Glomerular visceral epithelial cell (primary cell): ENCODE measurements around the gene RNF14.

Source experiments
- DNase-seq: peaks from one replicate; pipeline ENCODE4 v3.0.0-alpha.2; 2016; ENCODE audit errors: extremely low spot score

RNF14 gene

DNA sequence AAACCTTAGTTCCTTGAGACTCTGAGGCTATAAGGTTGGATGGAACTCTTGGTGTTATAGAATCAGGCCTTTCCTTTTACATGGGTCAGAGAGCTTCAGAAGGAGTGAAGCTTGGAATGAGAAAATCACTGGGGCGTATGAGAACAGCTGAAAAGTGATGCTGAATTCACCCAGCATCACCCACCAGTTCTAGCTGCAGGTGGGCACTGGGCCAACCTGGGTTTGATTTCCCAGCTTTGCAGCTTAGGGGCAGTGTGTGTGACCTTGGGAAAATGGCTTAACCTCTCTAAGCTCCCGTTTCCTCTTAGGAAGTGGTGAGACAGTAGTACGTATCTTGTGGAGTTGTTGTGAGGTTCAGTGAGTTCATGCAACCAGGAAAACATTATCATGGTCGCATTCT, 21.6 kb upstream of the RNF14 start:
- no peak for DNase-seq

DNA sequence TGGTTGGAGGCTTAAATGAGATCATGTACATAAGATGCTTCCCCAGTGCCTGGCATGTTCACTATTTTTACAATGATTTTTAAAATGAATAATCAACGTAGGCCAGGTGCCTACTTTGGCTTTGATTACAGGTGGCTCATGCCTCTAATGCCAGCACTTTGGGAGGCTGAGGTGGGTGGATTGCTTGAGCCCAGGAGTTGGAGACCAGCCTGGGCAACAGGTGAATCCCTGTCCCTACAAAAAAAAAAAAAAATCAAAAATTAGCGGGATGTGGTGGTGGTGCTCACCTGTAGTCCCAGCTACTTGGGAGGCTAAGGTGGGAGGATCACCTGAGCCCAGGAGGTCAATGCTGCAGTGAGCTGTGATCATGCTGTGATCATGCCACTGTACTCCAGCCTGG, 20.1 kb upstream of the RNF14 start:
- no peak for DNase-seq

DNA sequence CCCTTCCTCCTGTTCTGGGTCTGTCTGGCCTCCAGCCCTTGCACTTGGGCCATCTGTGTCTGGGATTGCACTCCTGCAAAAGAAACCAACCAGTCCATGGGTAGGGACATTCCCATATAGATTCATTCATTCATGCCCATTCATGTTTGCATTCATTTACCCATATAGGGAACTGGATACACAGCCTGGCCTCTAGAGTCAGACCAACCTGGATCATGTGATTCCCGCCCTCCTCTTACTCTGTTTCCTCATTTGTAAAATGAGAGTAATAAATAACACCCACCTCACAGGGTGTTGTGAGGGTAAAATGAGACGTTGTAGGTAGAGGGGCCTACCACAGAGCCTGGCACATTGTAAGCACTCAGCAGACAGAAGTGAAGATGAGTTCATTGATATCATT, 19.4 kb upstream of the RNF14 start:
- DNase-seq, result no peak

DNA sequence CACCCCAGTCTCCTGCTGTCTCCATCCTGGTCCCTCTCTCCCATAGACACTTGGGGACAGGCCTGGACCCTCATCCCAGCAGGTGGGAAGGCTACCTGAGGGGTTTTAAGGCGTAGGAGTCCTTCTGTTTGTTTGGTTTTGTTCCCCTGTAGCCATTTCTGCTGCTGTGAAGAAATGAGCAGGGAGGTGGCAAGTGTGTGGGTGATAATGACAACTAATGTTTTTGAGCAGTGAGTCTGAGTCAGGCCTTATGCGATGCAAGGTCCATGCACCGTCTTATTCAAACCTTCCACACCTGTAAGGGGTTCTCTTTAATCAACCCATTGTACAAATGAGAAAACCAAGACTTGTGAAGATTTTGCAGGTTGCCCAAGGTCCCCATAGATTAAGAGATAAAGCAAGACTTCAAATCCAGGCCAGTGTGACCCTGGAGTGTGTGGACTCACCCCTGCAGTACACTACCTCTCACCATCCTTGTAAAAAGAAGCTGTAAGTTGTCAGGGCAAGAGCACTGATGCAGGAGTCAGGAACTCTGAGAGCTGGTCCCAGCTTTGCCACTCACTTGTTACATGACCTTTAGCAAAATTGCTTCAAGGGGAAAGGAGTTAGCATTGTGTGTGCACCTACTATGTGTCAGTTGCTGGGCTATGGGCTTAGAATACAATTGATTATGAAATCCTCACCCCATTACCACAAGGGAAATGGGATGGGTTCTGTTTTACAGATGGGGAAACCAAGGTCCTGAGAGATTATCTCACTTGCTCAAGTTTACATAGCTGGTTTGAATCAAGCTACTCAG, 18.5 kb upstream of the RNF14 start:
- no peak for DNase-seq

DNA sequence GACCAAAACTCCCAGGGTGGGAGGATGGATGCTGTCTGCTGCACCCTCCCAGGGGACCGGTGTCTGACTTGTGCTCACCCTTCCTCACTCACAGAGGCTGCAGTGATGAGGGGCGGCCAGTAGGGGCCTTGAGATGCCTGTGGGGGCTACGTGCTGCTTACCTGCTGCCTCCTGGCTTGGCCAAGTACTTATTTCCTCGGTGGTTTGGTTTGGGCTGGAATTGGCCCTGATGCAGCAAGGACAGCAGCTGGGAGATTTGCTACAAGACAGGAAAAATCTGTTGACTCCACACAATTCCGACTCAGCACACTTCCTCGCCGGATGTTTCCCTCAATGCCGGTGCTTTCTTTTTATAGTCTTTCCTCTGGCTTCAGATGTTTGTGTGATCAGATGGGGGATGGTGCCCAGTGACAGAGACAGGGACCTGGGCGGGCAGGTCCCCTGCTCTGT, 17.5 kb upstream of the RNF14 start:
- no peak for DNase-seq

DNA sequence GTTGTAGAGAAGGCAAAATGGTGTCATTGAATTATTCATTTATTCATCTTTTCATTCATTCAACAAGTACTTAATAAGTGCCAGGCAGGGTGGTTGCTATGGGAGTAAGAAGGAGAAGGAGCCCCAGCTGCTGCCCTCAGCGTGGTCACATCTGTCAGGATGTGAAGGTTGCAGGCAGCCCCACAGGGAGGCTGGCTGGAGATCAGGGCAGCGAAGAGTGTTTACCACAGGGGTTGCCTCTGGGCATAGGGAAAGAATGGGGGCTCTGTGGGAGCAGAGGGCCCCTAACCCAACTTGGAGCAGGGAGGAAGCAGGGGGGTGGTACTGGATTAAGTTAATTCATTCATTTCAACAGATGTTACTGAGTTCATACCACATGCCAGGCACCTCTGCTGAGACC, 16.9 kb upstream of the RNF14 start:
- DNase-seq, result no peak

DNA sequence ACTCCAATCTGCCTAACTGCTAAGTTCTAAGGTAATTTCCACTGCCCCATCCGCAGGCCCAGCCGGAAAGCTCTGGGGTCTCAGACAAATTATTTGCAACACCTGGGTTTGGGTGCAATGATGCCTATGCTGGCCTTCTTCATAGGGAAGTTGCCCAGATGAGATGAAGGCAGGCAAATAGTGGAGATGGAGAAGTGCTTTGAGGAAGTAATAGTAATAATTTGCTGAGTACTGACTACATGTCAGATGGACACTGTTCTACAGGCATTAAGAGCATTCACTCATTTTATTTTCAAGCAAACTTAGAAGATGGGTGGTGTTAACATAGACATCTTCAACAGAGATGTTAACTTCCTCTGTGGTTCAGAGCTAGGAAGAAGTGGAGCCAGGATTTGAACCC, 14.7 kb upstream of the RNF14 start:
- DNase-seq, result no peak

DNA sequence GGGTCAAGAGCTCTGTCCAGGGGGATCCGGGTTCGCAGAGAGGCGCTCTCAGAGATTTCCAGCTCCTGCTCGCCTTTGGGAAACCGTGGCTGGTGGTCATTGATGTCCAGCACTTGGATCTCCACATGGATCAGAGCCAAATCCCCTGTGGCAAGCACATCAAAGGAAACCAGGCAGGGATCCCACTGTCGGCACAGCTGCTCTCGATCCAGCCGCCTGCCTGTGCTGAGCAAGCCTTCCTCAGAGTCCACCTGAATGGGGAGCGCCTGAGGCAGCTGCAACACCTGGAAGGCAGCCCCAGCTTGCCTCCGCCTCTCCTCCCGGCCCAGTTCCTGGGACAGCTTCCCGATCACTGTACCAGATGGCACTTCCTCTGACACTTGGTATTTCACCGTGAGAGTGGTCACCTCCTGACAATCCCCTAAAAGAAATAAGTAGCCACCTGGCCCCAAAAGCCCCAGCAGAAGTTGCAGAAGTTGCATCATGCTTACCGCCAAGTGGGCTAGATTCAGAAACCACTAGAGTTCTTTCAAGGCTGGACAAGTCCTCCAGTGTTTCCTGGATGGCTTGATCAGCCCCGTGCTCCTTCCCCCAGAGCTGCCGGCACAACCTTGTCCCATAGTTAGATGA, 11.4 kb upstream of the RNF14 start:
- no peak for DNase-seq

DNA sequence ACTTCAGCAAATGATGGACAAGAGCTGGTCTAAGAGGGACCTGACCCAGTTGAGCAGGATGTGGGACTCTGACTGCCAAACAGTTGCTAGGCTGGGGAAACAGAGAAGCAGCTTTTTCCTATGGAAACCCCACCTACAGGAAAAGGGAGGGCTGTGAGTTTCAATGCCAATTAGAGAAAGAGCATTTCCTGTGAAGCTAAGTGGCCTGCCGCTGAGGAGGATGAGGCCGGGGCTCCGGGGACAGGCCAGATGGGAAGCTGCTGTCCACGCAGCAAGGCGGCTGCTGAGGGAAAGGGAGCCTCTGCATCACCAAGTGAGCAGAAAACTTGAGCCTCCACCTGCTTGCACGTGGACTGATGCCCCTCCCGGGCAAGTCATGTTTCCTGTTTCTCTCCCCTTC, 10.8 kb upstream of the RNF14 start, which contains the start of gene PCDH12:
Gene PCDH12, minus strand, starts transcription at position 90 of the 400 bp plus-strand sequence. CDS start 351 bp downstream, outside the sequence.
- DNase-seq, result no peak

DNA sequence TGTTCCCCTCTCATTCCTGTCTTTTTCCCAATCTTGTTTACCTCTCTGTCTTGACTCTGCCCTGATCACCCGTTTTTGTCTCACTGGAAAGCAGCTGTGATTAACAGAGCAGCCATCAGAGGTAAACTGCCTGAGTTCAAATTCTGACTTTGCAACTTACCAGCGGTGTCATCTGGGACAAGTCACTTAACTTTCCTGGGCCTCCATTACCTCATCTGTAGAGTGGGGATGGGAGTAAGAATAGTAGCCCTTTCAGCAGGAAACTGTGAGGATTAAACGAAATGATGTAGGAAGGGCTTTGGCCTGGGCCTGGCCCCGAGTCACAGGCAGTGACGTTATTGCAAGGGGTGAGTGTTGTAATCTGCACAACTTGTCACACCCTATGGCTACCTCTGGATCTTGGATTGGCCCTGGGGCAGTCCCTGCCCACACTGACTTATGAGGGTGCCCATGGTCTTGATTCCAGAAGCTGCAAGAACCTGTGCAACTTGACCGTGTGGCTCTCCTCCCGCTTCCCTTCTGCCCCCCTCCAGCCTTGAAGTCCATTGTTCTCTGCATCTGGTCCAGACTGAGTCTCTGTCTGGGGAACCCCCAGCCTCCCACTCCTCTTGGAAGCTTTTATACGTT, 10.2 kb upstream of the RNF14 start:
- no peak for DNase-seq

DNA sequence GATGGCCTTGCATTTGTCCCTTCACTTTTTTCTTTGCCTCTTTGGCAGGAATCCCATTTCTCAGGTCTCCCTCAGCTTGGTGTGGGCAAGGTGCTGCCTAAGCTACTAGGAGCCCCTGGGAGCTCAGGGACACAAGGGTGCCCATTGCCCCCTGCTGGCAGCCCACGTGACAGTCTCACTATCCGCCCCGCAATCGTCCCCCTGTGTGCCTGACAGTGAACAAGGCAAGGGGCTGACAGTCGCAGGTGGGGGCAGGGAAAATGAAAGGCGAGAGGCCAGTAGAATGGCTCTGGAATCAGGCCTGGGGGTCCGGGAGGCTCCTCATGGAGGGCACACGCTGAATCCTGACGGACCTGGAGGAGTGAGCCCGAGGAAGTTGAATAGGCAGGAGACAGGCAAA, 8.9 kb upstream of the RNF14 start:
- no peak for DNase-seq

DNA sequence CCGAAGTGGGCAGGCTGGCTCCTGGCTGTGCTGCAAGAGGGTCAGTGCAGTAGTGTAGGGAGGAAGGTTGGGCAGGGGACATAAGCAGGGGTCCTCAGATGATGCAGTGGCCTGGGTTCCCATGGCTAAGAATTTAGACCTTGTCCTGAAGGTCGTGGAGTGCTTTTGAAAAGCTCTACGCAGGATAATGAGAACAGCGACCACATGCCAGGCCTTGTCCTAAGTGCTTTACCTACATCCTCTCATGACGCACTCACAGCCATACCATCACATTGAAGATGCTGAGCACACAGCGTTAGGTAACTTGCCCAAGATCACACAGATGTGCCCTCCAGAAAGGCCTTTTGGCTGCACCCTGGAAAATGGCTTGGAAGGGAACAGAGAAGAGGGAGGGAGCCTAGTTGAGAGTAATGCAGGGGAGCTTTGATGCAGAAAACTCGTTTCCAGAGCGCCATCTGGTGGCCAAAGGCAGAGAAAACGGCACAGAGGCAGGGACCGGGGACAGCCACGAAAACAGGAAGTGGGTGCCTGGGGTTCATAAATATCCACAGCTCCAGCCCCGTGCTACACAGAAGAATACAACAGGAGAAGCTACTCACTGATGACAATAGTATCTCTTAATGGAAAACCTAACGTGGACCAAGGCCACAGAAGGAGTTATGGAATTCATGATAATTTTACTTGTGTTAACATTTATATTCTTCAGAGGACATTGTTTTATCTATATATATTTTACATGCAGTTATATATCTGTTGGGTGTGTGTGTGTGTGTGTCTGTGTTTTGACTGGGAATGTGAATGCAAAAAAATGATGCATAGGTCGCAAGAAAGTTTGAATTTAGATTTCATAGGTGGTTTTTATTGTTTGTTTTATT, 8.2 kb upstream of the RNF14 start:
- peak; percentile 90 for DNase-seq

DNA sequence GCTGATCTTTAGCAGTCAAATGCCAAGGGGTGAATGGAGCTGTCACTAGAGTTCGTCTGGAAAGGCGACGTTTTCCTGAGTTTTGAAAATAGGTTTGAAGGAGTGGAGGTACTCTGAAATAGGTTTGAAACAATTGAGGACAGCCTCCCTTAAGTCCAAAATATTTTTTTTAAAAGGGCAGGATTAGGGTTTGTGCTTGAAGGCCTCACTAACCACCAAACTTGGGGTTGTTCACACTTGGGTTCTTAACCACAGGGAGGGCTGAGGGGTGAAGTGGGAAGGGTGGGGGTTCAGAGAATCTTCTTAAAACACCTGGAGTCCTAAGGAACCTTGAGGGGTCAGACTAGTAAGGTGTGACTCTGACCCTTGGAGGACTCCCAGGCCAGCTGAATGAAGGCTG, 7.4 kb upstream of the RNF14 start:
- no peak for DNase-seq

DNA sequence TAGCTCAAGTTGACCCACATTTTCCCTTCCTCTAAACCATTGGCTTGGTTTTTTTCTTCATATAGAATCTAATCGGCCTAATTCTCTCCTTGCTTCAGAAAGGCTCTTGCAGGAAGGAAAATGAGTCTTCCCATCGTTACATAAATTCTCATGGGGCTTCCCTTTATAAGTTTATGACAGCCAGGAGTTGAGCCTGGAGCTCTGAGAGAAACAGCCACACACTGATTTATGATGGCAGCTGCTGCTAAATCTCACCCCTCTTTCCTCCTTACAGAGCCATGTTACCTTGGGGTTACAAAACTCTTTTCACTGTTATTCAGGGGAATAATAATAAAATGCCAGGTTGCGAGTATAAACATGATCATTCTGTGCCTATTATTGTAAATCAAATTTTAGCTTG, 5.2 kb upstream of the RNF14 start:
- DNase-seq, result no peak

DNA sequence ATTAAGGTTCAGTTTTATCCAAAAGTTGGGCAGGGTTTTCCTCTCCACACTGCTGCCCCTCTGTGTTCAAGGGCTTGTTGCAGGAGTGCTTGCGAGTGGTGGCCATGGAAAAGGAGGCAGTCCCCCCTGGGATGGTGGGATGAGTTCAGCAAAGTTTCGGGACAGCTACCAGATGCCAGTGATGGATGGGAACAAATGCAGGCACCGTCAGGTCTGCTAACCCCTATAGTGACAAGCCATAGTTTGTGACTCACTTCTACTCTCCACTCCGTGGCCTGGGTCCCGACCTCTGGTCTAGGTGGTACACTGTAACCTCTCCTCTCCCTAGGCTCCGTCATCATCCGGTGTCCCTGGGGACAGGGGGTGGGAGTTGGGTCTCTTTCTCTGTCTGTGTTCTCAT, 3.8 kb upstream of the RNF14 start:
- DNase-seq, result no peak

DNA sequence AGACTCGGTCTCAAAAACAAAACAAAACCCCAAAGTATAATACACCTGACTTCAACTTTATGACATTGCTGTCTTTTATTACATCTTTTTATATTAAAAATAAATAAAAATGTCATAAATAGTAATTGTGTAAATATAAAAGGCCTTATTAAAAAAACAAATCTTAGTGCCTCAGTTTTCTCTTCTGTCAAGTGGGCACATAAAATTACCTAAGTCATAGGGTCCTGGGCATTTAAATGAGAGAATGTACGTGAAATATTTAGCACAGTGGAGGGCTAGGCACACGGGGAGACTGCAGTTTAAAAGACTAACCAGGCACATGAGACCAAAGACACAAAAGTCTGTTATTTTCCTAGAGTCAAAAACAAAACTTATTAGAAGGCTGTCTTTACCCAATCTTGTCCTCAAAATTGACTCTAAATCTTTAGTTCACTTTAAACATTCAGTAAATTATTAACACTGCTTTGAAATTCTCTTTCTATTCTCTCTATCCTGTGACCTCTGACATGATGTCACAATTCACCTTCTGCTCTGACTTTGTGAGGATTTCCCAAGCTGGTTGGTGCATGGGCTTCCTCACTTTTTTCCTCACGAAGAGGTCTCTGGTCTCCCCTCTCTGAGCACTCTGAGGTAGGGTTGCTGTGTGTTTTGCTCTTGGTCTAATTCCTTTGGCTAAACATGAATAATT, 2.5 kb upstream of the RNF14 start:
- no peak for DNase-seq

DNA sequence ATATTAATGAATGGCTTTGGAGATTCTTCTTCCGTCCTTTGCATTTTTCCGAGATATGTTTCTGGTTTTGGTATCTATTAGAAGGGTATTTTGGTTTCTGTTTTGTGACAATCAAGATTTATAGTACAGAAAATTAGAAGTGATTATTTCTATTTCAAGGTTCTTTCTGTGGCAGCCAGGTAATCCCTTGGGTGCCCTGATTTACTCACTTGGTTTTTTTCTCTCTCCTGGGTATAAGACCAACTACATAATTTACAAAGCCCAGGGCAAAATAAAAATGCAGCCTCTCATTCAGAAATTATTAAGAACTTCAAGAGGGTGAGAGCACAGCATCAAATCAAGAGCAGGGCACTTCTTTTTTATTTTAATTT, 2.0 kb upstream of the RNF14 start:
- no peak for DNase-seq

DNA sequence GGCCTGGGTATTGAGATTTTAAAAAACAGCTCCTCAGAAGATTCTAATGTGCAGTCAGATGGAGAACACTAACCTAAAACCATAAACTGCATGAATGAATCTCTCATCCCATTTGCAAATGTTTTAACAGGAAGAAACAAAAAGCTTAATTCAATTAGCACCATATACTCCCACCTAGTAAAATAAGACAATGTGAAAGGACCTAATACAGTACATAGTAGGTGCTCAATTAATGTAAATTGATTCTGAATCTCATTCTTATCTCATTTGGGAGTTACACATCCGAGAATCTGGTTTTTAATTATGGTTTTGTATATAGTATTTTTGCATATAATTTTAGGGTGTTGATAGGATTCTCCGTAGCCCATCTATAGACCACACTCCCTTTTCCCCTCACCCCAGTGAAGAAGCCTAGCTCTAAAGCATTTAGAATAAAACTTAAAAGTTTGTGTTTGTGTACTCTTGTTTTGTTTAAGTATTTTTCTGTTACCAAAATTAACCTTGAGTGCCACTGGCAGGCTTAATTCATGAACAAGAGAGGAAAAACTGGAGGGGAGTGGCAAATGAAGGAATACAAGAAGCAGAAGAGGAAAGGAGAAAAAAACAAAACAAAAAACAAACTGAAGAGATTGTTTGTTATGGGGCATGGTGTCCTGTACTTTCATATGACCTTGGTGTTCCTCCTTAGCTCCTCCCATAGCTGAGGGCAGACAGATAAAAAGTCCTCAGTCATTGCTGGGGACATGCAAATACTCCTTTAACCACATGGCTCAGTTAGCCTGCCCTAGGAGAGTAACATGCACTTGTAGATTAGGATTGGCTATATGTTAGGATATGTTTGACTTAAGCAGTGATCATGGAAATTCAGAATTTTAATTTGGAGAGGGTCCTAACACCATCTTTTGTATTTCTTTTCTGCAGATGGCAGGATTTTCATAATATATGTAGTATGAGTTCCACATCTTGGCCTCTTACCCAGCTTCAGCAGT, 1.2 kb downstream of the RNF14 start:
- DNase-seq, result no peak

DNA sequence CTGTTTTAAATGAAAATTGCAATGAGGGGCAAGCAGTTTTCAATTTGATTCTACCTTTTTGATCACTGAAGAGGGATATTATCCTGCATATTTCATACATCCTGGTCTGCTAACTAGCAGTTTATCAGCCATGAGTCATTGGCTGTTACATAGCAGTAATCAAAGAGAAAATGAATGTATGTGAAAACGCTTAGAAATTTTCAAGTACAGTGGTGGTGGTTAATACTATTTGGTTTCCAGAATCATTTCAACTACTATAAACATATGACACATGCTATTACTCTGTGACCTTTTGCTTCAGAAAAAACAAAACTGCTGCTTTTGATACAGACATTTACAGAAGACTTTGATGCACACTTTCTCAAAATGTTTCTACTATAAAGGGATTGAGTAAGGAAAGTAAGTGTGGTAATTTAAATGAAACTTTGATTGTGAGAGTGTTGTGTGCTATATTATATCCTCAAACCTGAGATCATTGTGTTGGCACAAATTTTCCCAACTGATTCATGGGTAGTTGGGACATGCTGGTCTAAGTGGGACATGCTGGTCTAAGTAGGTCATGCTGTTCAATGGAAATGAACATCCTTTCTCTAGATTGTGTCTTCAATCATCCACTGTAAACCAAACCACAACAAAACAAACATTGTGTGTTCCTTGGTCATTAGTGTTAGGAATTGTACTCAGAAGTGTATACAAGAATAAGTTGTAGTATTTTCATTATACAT, 5.1 kb downstream of the RNF14 start:
- peak; percentile 17 for DNase-seq

DNA sequence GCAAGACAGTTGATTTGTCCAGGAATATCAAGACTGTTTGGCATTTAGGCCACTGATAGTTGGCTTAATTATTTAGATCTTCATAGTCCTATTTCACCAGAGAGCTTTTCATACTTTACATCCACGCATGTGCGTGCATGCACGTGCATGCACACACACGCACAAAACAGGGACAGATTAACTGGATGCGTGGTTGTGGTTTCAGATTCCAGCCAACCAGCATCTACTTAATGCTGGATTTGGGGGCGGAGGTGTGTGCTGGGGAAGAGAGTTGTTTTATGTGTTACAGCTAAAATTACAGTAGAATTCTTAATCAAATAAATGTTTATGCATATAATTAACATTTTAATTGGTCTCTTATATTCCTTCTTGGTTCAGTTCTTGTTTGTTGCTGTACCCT, 7.3 kb downstream of the RNF14 start:
- DNase-seq, result no peak
